K562 (cell line): ENCODE results near the gene KDM2B. TPM values are rescaled to one million over a fixed set of nuclear protein-coding genes. Genes with fewer than 3 reads are reported as not detected.
"Not testable (repeated sequence)": the region's sequence is repeated elsewhere in the genome, so short reads cannot be mapped to it uniquely, and the experiment has no call there.

Experiments used
- ATAC-seq: fragments of 200-7000 bp; cut with Tn5 transposase; 3 replicates; pipeline ENCODE4 v1.9.1; 2020; ENCODE audit warnings: moderate library complexity
- BruUV-seq: library from RNA; stranded (reverse); fragments of 400-500 nt; replicated peaks from 2 replicates; lab custom pipeline; 2021; lab: Mats Ljungman, UMichigan
- CTCF ChIA-PET: fragments of 300-600 bp; formaldehyde crosslinking; extraction: SDS; loops from one replicate; lab custom pipeline; 2021; ENCODE audit warnings: low intra/inter-chr PET ratio; lab: Yijun Ruan, JAX
- POLR2A ChIA-PET: fragments of 300-600, 350-650 bp; sonication (Branson Sonifier 250); formaldehyde crosslinking; extraction: SDS; loops from one replicate; lab custom pipeline; 2021; ENCODE audit warnings: antibody characterized with exemption, inconsistent platforms; lab: Yijun Ruan, JAX
- DNase-seq, 4 experiments: peaks; one replicate each; pipeline versions ENCODE4 v3.0.0 to v3.0.0-alpha.2; 2011 to 2018; ENCODE audit warnings: low spot score in 3 of 4, mixed read lengths in 3 of 4; ENCODE audit errors: extremely low read depth in 1 of 4
- FAIRE-seq: peaks from 2 replicates; lab custom pipeline; 2011; peaks lifted over from hg19 to GRCh38; lab: Jason Lieb, UNC
- H2AFZ ChIP-seq: 2 replicates; pipeline ENCODE4 v1.6.0; 2011; ENCODE audit warnings: low read depth, low read length, control low read depth, inconsistent platforms
- H3K27ac ChIP-seq: fragments of 200-600 bp; 3 replicates; pipeline ENCODE4 v1.8.0; 2011; ENCODE audit warnings: low read depth, mild to moderate bottlenecking, control low read depth, inconsistent platforms, low read length, moderate library complexity, mixed read lengths; ENCODE audit errors: extremely low read depth
- H3K27me3 ChIP-seq, 2 experiments: fragments of 300-600 bp in 1 of 2; 2 replicates in 1 of 2; 3 replicates in 1 of 2; pipeline versions ENCODE4 v1.6.0 to v1.8.0; 2011; ENCODE audit warnings: inconsistent platforms in 2 of 2, low read length in 2 of 2, mild to moderate bottlenecking in 1 of 2, mixed read lengths in 1 of 2, moderate library complexity in 1 of 2; ENCODE audit not compliant: control insufficient read depth in 2 of 2, insufficient read depth in 2 of 2
- H3K36me3 ChIP-seq: fragments of 300-600 bp; 3 replicates; pipeline ENCODE4 v1.8.0; 2011; ENCODE audit warnings: mild to moderate bottlenecking, low read length, inconsistent platforms; ENCODE audit not compliant: control insufficient read depth, insufficient read depth
- H3K4me1 ChIP-seq, 2 experiments: fragments of 200-600 bp in 1 of 2; replicated peaks in 1 of 2; 2 replicates in 1 of 2; 3 replicates in 1 of 2; pipeline versions ENCODE4 v1.5.1 to v1.8.0; 2011; ENCODE audit warnings: inconsistent platforms in 2 of 2, low read length in 2 of 2, mild to moderate bottlenecking in 1 of 2, mixed read lengths in 1 of 2, moderate library complexity in 1 of 2; ENCODE audit not compliant: control insufficient read depth in 2 of 2, insufficient read depth in 2 of 2
- H3K4me2 ChIP-seq: 2 replicates; pipeline ENCODE4 v1.6.1; 2011; ENCODE audit warnings: low read length, control low read depth, inconsistent platforms, mixed read lengths; ENCODE audit not compliant: insufficient read depth
- H3K4me3 ChIP-seq: fragments of 200-600 bp; sonication (generic), shearing (Covaris generic); 2 replicates; pipeline ENCODE4 v1.5.1; 2016; ENCODE audit warnings: control low read depth, inconsistent platforms
- H3K79me2 ChIP-seq: fragments of 200-600 bp; 3 replicates; pipeline ENCODE4 v1.8.0; 2011; ENCODE audit warnings: low read length, inconsistent platforms; ENCODE audit not compliant: control insufficient read depth, insufficient read depth
- H3K9ac ChIP-seq, 2 experiments: 2 replicates each; pipeline versions ENCODE4 v1.6.0 to v1.6.1; 2011; ENCODE audit warnings: low read depth in 2 of 2, low read length in 2 of 2, control low read depth in 1 of 2, inconsistent platforms in 1 of 2, mild to moderate bottlenecking in 1 of 2, mixed read lengths in 1 of 2; ENCODE audit not compliant: insufficient read depth in 1 of 2
- H3K9me1 ChIP-seq: one replicate; pipeline ENCODE4 v1.6.0; 2011; ENCODE audit warnings: inconsistent platforms, mild to moderate bottlenecking, low read length, moderate library complexity; ENCODE audit not compliant: control insufficient read depth, insufficient read depth
- H3K9me3 ChIP-seq: replicated peaks from 2 replicates; pipeline ENCODE4 v1.5.1; 2011; ENCODE audit warnings: low read depth, low read length, inconsistent platforms; ENCODE audit not compliant: control insufficient read depth, insufficient read depth
- H4K20me1 ChIP-seq: replicated peaks from 2 replicates; pipeline ENCODE4 v1.6.1; 2011; ENCODE audit warnings: low read length, inconsistent platforms, mixed read lengths; ENCODE audit not compliant: control insufficient read depth, insufficient read depth
- CREBBP ChIP-seq: IDR thresholded peaks from one replicate; pipeline ENCODE4 v1.6.1; 2012; ENCODE audit warnings: low read depth, mild to moderate bottlenecking, control low read depth, inconsistent platforms, low read length
- GABPA ChIP-seq: fragments of 200-800 bp; sonication (Bioruptor generic); conservative IDR thresholded peaks from 2 replicates; pipeline ENCODE4 v1.6.1; 2016; ENCODE audit warnings: low read depth, missing genetic modification characterization, missing compliant biosample characterization
- GTF2A2 ChIP-seq: IDR thresholded peaks from 2 replicates; pipeline ENCODE4 v1.6.1; 2016; ENCODE audit warnings: mild to moderate bottlenecking, missing genetic modification characterization, missing compliant biosample characterization
- IRF1 ChIP-seq: sonication (generic); formaldehyde crosslinking; IDR thresholded peaks from 2 replicates; pipeline ENCODE4 v1.8.0; 2022; ENCODE audit warnings: missing genetic modification reagents, mild to moderate bottlenecking, borderline replicate concordance
- KDM1A ChIP-seq, 2 experiments: fragments of 450-650 bp; IDR thresholded peaks; 2 replicates each; pipeline ENCODE4 v1.6.1; 2016; ENCODE audit warnings: mild to moderate bottlenecking in 2 of 2
- RBM25 ChIP-seq: fragments of 200-400 bp; formaldehyde crosslinking; IDR thresholded peaks from 2 replicates; pipeline ENCODE4 v1.6.1; 2018; ENCODE audit warnings: low read length, low read depth, moderate library complexity; ENCODE audit not compliant: severe bottlenecking
- RCOR1 ChIP-seq, 2 experiments: IDR thresholded peaks; 2 replicates each; pipeline ENCODE4 v1.6.1; 2012; ENCODE audit warnings: low read depth in 2 of 2, low read length in 2 of 2, borderline replicate concordance in 1 of 2, improper control_type of control experiment in 1 of 2
- SPI1 ChIP-seq: IDR thresholded peaks from 2 replicates; pipeline ENCODE4 v1.6.1; 2011; ENCODE audit warnings: low read depth, low read length, control low read depth, borderline replicate concordance
- TAL1 ChIP-seq: fragments of 450-650 bp; IDR thresholded peaks from 2 replicates; pipeline ENCODE4 v1.6.1; 2016; ENCODE audit warnings: mild to moderate bottlenecking
- TCF3 ChIP-seq: sonication (generic); formaldehyde crosslinking; IDR thresholded peaks from 2 replicates; pipeline ENCODE4 v1.4.0; 2020; ENCODE audit warnings: mild to moderate bottlenecking, missing genetic modification reagents
- ZBTB9 ChIP-seq: fragments of 450-650 bp; formaldehyde crosslinking; IDR thresholded peaks from 2 replicates; pipeline ENCODE4 v1.4.0; 2020; ENCODE audit warnings: mild to moderate bottlenecking, moderate library complexity
- ZNF121 ChIP-seq: sonication (generic); formaldehyde crosslinking; conservative IDR thresholded peaks from 2 replicates; pipeline ENCODE4 v1.8.0; 2022; ENCODE audit warnings: missing genetic modification reagents
- ZNF212 ChIP-seq: fragments of 450-650 bp; formaldehyde crosslinking; IDR thresholded peaks from 2 replicates; pipeline ENCODE4 v1.4.0; 2020; ENCODE audit warnings: mild to moderate bottlenecking
- ZNF274 ChIP-seq: IDR thresholded peaks from 2 replicates; pipeline ENCODE4 v1.6.1; 2011; ENCODE audit warnings: low read depth, mild to moderate bottlenecking, low read length, moderate library complexity, borderline replicate concordance
- ZNF436 ChIP-seq: fragments of 250-450, 450-650 bp; sonication (Bioruptor Pico); formaldehyde crosslinking; IDR thresholded peaks from 2 replicates; pipeline ENCODE4 v1.7.0; 2020; ENCODE audit warnings: mild to moderate bottlenecking
- WGBS: fragments of 100-300 bp; shearing (Covaris generic); methylation state at CpG from one replicate; pipeline ENCODE4 v1.1.6; 2016; ENCODE audit warnings: low coverage, mixed read lengths; ENCODE audit not compliant: insufficient coverage; ENCODE audit errors: missing lambda C conversion rate; 5-methylcytosine and 5-hydroxymethylcytosine counted together
- in situ Hi-C: fragments of 300-500 bp; cut with MboI; formaldehyde crosslinking; loops from 4 replicates; pipeline ENCODE4 v1.15.0; 2018; ENCODE audit warnings: inconsistent platforms, mixed read lengths
- intact Hi-C: fragments of 100-400 bp; cut with micrococcal nuclease; formaldehyde crosslinking; loops from 2 replicates; pipeline ENCODE4 v1.14.2; 2022
- polyA plus RNA-seq, 8 experiments: library from polyadenylated mRNA; depleted of rRNA in 4 of 8; stranded (reverse) in 5 of 8; unstranded in 3 of 8; fragments of >200 nt; fragmentation: Nextera tagmentation in 2 of 8; fragmentation: Illumina TruSeq in 1 of 8; extraction: Ambion mirVana in 2 of 8; extraction: Trizol in 1 of 8; gene quantifications; 2 replicates each; pipeline versions ENCODE4 v1.2.1 to v1.2.3, GENCODE V29; 2011 to 2014; ENCODE audit warnings: inconsistent platforms in 1 of 8, missing spikeins in 1 of 8
- total RNA-seq, 7 experiments: library from RNA; depleted of rRNA in 6 of 7; stranded (reverse); fragments of >200 nt in 6 of 7; fragmentation: Illumina TruSeq in 2 of 7; extraction: Trizol in 2 of 7; gene quantifications; 2 replicates each; pipeline versions ENCODE4 v1.2.1 to v1.2.3, GENCODE V29; 2011 to 2021; ENCODE audit warnings: low replicate concordance in 1 of 7

KDM2B gene
- total and polyA plus RNA-seq, 9 of the 15 experiments (the other 6 are each of a cell fraction or from before 2014, with no cell fraction given), result 7.4 to 50.5 (median 22.5) TPM

DNA sequence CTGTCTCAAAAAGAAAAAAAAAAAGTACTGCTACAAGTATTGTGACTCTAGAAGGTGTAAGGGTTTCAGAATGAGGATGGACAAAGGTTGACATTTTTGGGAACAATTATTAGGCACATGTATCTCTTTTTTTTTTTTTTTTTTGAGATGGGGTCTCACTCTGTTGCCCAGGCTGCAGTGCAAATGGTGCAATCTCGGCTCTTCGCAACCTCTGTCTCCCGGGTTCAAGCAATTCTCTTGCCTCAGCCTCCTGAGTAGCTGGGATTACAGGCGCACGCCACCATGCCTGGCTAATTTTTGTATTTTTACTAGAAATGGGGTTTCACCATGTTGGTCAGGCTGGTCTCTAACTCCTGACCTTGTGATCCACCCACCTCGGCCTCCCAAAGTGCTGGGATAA lies 195.9 kb downstream of the KDM2B start:
- ChIA-PET POLR2A (interaction anchor here (0.9 to 2.4 kb wide), 3 partner anchors 11 to 33 kb away, joined by 3 to 15 read pairs (median 13); partner anchors contain the start of genes ANAPC5 and RNF34), CTCF (interaction anchor here (0.6 kb wide), 1 partner anchor 407 kb away, joined by 3 read pairs; the partner anchor contains the start of gene HNF1A)
- TF ChIP-seq ZNF121 (CRISPR knock-in tag), result peak; percentile 68
- H3K9ac ChIP-seq, H3K79me2 ChIP-seq, H3K9me1 ChIP-seq, DNase-seq, H3K4me1 ChIP-seq, ATAC-seq, H3K4me2 ChIP-seq, H2AFZ ChIP-seq, in situ Hi-C loops, H3K4me3 ChIP-seq, H4K20me1 ChIP-seq, H3K27me3 ChIP-seq, H3K27ac ChIP-seq, intact Hi-C loops, H3K9me3 ChIP-seq, FAIRE-seq, BruUV-seq, H3K36me3 ChIP-seq: not testable (repeated sequence)
- WGBS, result 20% methylated on average over 6 of the region's 6 CpGs

DNA sequence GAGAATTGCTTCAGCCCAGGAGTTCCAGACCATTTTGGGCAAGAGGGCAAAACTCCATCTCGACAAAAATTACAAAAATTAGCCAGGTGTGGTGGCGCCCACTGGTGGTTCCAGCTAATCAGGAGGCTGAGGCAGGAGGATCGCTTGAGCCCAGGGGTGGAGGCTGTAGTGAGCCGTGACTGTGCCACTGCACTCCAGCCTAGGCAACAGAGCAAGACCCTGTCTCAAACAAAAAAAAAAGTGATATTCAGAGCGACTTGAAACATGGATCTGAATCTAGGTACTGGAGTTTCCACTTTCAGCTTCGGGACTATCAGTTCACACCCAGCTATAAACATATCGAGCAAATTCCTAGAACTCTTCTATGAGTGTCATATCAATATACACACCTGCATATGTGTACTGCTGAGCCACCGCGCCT lies 197.2 kb downstream of the KDM2B start:
- peaks cover 4% of the 10 kb centered on the region in 2 experiments; a peak in 3 of 5 replicates for H3K4me1 ChIP-seq
- no TSS peak for BruUV-seq
- POLR2A ChIA-PET, result interaction anchor here (0.6 to 2.4 kb wide), 5 partner anchors 10 to 32 kb away, joined by 3 to 15 read pairs (median 6); partner anchors contain the start of genes ANAPC5 and RNF34
- FAIRE-seq (no peak), ATAC-seq (peak; percentile 40), DNase-seq (peak in 1 of 4 experiments; percentile 33)
- no peak overlapping the region for H3K4me3 ChIP-seq
- H3K9ac ChIP-seq, result no peak overlapping the region
- no peaks in the 10 kb centered on the region for H3K79me2 ChIP-seq
- no peaks in the 10 kb centered on the region for H3K9me3 ChIP-seq
- CTCF ChIA-PET, result no interaction called here
- H3K27ac ChIP-seq, result no peak overlapping the region
- H3K4me2 ChIP-seq, result no peak overlapping the region
- intact Hi-C loops, result no loop called here
- H2AFZ ChIP-seq, result no peak overlapping the region
- H3K36me3 ChIP-seq, result no peaks in the 10 kb centered on the region
- in situ Hi-C loops, result no loop called here
- H3K9me1 ChIP-seq, result no peaks in the 10 kb centered on the region
- WGBS, result 25% methylated on average over 9 of the region's 9 CpGs
- no peaks in the 10 kb centered on the region for H3K27me3 ChIP-seq
- H4K20me1 ChIP-seq, result no peaks in the 10 kb centered on the region
- TF ChIP-seq KDM1A (IDR thresholded peaks at IDR 0.05), result peak; percentile 13 to 74; a peak in 2 of 4 replicates
- TF ChIP-seq RBM25, result peak; percentile 34
- TF ChIP-seq TCF3 (CRISPR knock-in tag), result peak; percentile 56
- no peak for TF ChIP-seq CREBBP
- no peak for TF ChIP-seq ZNF274
- no peak for TF ChIP-seq GABPA (tag)
- TF ChIP-seq TAL1, result peak; percentile 65
- peak in 1 of 2 experiments; percentile 53; a peak in 2 of 4 replicates for TF ChIP-seq RCOR1 (IDR thresholded peaks at IDR 0.05; ENCODE audit: borderline replicate concordance in 1 of 2, low read depth in 2 of 2, low read length in 2 of 2)
- TF ChIP-seq GTF2A2 (tag), result no peak
- TF ChIP-seq SPI1, result no peak
- TF ChIP-seq ZBTB9 (CRISPR knock-in tag), result no peak
- TF ChIP-seq ZNF212 (CRISPR knock-in tag), result no peak
- TF ChIP-seq ZNF436 (CRISPR knock-in tag), result no peak
- TF ChIP-seq IRF1, result no peak
